NOMO-1 treated with DMSO at 0.1 percent for 48 hours (cell line): ENCODE data around the gene SSBP4.

Experiments used
- DNase-seq: peaks from one replicate; lab custom pipeline; 2025; ENCODE audit not compliant: unreplicated experiment; lab: John Stamatoyannopoulos, UW

SSBP4 gene

DNA sequence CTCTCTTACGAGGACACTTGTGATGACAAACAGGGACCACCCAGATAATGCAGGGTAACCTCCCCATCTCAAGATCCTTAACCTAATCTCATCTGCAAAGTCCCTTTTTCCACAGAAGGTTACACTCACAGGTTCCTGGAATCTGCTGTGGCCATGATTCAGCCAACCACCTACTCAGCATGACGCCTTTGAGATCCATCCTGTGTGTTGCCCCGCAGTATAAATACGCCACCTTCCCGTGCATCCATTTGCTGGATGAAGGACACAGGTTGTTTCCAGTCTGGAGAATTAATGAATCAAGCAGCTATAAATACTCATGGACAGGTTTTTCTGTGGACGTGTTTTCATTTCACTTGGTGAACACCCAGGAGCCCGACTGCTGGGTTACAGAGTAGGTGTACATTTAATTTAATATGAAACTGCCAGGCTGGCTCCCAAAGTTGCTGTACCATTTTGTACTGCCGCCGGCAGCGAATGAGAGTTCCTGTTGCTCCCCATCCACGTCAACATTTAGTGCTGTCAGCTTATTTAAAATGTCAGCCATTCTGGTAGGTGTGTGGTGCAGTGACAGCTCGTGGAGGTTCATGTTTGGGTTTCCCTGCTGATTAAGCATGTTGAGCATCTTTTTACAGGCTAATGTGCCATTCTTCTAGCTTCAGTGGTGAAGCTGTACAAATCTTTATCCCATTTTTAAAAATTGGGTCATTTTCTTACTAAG is 62.5 kb downstream of the SSBP4 start:
- no peak for DNase-seq

DNA sequence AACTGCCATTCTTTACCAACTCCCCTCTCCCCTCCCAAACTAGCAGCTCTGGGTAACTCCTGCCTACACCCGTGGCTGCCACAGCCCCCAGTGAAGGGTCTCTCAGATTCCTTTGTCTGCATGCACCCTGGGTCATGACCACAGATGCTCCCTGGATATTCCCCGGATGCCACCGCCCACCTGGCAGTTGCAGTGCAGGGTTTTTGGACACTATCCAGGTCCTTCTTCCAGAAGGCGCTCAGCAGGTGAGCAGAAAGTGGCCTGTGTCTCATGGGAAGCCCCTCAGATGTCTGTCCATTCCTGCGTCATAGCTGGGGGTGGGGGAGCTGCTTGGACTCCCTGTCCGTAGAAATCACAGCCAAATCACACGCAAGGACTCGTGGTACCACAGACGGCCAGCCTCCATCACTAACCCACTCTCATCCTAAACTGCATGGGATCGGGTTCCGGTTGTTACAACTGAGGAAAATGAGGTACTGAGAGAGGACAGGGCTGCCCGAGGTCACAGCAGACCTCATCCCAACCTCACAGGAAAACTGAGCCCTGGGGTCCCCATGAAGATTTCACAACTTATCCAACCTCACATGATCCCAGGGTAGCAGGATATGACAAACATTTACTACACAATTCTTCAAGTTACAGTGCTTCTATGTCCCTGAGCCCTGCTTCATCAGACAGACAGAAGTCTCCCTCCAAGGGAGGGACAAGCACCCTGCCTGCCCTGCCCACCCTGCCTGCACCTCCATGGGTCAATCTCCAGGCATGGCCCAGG is 64.1 kb downstream of the SSBP4 start:
- DNase-seq, result no peak
